Measurements from ENCODE around the gene FOXD2.

The FOXD2 gene

GRCh38 chr1:47438165-47439016, 547 bp downstream of the FOXD2 start:
- TF ChIP-seq, protein P1, sequence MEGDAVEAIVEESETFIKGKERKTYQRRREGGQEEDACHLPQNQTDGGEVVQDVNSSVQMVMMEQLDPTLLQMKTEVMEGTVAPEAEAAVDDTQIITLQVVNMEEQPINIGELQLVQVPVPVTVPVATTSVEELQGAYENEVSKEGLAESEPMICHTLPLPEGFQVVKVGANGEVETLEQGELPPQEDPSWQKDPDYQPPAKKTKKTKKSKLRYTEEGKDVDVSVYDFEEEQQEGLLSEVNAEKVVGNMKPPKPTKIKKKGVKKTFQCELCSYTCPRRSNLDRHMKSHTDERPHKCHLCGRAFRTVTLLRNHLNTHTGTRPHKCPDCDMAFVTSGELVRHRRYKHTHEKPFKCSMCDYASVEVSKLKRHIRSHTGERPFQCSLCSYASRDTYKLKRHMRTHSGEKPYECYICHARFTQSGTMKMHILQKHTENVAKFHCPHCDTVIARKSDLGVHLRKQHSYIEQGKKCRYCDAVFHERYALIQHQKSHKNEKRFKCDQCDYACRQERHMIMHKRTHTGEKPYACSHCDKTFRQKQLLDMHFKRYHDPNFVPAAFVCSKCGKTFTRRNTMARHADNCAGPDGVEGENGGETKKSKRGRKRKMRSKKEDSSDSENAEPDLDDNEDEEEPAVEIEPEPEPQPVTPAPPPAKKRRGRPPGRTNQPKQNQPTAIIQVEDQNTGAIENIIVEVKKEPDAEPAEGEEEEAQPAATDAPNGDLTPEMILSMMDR (IDR thresholded peaks at IDR 0.05) = no peak

DNA sequence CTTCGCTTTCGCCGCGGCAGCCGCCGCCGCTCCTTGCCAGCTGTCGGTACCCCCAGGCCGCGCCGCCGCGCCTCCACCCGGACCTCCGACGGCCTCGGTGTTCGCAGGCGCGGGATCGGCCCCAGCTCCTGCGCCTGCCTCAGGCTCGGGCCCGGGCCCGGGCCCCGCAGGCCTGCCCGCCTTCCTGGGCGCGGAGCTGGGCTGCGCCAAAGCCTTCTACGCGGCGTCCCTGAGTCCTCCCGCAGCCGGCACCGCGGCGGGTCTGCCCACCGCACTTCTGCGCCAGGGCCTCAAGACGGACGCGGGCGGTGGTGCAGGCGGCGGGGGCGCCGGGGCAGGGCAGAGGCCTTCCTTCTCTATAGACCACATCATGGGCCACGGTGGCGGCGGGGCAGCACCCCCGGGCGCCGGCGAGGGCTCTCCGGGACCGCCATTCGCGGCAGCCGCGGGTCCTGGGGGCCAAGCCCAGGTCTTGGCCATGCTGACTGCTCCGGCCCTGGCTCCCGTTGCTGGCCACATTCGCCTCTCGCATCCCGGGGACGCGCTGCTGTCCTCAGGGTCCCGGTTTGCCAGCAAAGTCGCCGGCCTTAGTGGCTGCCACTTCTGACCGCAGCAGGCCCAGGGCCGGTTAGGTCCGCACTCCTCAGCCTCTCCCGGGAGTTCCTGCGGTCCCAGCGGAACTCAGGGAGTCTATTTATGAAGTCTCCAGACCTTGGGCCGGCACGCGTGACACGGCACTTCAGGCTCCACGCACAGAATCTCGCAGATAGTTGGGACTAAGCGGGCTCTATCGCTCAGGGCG, 1.4 kb downstream of the FOXD2 start:
- TF ChIP-seq, protein P1 (IDR thresholded peaks at IDR 0.05) = no peak

- TF ChIP-seq, protein P1 (IDR thresholded peaks at IDR 0.05) = no peak
These were observed 2.2 kb downstream of the FOXD2 start for GRCh38 chr1:47439819-47440598.

GRCh38 chr1:47440599-47441081, 2.8 kb downstream of the FOXD2 start:
- TF ChIP-seq, protein P1 (IDR thresholded peaks at IDR 0.05) = no peak

GRCh38 chr1:47441450-47442106, 3.7 kb downstream of the FOXD2 start:
- TF ChIP-seq, protein P1 (IDR thresholded peaks at IDR 0.05) = no peak

- TF ChIP-seq, protein P1 (IDR thresholded peaks at IDR 0.05) = no peak
These were observed 4.4 kb downstream of the FOXD2 start for GRCh38 chr1:47442202-47442601.
